HUES48 (cell line): Measurements from ENCODE around the gene BAMBI.
"Not testable (repeated sequence)": the region's sequence is repeated elsewhere in the genome, so short reads cannot be mapped to it uniquely, and the experiment has no call there.

Experiments
- H3K27ac ChIP-seq: one replicate; pipeline ENCODE4 v1.7.0; 2013; ENCODE audit warnings: low read depth, low read length, inconsistent platforms
- H3K27me3 ChIP-seq: 2 replicates; pipeline ENCODE4 v1.6.1; 2013; ENCODE audit warnings: mild to moderate bottlenecking, low read length; ENCODE audit not compliant: control insufficient read depth, insufficient read depth
- H3K36me3 ChIP-seq: 2 replicates; pipeline ENCODE4 v1.6.1; 2013; ENCODE audit warnings: low read length; ENCODE audit not compliant: control insufficient read depth, insufficient read depth
- H3K4me1 ChIP-seq: 2 replicates; pipeline ENCODE4 v1.6.1; 2013; ENCODE audit warnings: mild to moderate bottlenecking, low read length; ENCODE audit not compliant: control insufficient read depth, insufficient read depth
- H3K4me3 ChIP-seq: 2 replicates; pipeline ENCODE4 v1.5.1; 2013; ENCODE audit warnings: mild to moderate bottlenecking, low read depth, low read length
- H3K9ac ChIP-seq: 2 replicates; pipeline ENCODE4 v1.6.1; 2013; ENCODE audit warnings: mild to moderate bottlenecking, low read depth, low read length, moderate library complexity
- H3K9me3 ChIP-seq: 2 replicates; pipeline ENCODE4 v1.6.1; 2013; ENCODE audit warnings: low read length; ENCODE audit not compliant: control insufficient read depth, insufficient read depth

The BAMBI gene

DNA sequence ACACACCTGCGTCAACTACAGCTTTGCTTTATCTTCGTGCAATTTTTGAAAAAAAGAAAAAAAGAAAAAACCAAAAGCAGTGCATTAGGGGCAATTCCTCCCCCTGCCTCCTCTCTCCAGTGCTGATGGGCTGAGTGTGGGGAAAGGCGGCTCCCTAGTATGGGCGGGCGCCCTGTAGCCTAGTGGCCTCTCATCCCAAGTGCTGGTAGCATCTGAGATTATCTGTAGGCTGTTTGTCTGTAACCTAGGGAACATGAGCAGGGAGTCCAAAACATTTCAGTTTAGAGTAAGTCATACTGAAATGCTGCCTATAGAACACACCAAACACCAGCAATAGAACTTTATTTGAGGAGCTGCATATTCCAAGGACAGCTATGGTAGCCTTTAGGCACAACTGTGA lies 24.6 kb upstream of the BAMBI start:
- no peaks in the 10 kb centered on the region for H3K27me3 ChIP-seq
- H3K36me3 ChIP-seq: no peaks in the 10 kb centered on the region
- H3K9ac ChIP-seq: no peak overlapping the region

DNA sequence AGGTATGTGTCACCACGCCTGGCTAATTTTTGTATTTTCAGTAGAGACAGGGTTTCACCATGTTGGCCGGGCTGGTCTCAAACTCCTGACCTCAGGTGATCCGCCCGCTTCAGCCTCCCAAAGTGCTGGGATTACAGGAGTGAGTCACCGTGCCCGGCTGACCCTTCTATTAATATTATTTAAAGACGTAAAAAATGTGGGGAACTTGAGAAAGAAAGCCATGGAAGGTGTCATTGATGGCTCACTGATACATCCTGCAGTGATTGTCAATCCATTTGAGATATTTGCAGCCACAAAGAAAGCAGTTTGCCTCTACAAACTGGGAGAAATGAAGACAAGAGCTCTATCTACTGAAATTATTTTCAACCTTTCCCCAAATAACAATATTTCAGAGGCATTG lies 18.5 kb upstream of the BAMBI start:
- H3K27me3 ChIP-seq, H3K27ac ChIP-seq, H3K4me3 ChIP-seq, H3K9ac ChIP-seq, H3K36me3 ChIP-seq, H3K9me3 ChIP-seq, H3K4me1 ChIP-seq: not testable (repeated sequence)

More for the DNA sequence above, 24.6 kb upstream of the BAMBI start:
- Histone ChIP-seq H3K27ac (no peak overlapping the region), H3K9me3 (0 out of 2 replicates have a peak, but pooled peaks cover 5% of the 10 kb centered on the region), H3K4me1 (no peaks in the 10 kb centered on the region), H3K4me3 (no peak overlapping the region)

DNA sequence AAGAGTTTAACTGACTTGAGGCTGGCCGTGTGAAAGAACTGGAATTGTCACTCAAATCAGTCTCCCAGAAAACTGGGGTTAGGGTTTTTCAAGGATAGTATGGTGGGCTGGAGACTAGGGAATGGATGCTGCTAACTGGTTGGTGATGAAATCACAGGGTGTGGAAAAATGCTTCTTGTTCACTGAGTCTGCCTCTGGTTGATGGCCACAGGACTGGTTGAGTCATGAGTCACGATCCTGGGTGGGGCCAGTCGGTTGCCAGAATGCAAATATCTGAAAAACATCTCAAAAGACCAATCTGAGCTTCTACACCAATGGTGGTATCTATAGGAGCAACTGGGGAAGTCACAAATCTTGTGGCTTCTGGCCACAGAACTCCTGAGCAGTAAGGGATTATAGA lies 16.3 kb upstream of the BAMBI start:
- no peak overlapping the region for H3K4me3 ChIP-seq
- H3K27ac ChIP-seq: no peak overlapping the region
- H3K9ac ChIP-seq: no peak overlapping the region
- no peaks in the 10 kb centered on the region for H3K4me1 ChIP-seq
- no peaks in the 10 kb centered on the region for H3K9me3 ChIP-seq
- H3K36me3 ChIP-seq: no peaks in the 10 kb centered on the region
- no peaks in the 10 kb centered on the region for H3K27me3 ChIP-seq

DNA sequence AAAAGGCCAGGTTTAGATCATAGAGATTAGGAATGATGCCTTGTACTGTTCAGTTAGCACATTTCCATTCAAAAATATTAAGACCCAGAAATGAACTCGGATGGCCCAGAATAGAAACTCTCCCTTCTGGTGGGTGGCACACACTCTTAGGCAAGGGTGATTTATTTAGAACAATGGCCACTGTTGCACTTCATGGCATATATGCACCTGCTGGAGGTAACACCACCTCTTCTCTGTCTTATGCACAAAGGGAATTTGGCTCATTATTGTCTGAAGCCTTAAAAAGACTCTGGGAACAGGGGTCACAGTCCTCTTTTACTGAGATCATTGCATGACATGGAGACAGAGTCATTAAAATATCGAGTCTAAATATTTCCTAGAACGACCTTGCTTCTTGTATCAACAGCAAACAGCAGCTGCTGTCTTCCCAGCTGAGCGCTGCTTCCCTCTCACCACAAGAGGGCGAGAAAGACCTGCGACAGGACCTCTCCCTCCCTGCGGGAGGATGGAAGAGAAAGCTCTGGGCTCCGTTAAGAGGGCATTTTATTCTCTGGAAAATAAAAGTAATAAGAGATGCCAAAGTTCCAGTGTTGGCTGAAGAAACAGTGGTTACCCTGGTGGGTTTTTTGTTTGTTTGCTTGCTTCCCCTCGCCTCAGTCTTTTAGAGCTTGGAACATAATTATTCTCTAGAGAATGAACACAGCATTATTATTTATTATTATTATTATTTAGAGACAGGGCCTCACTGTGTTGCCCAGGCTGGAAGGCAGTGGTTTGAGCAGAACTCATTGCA lies 13.5 kb upstream of the BAMBI start:
- Histone ChIP-seq H3K9me3 (no peaks in the 10 kb centered on the region), H3K27me3 (peaks cover 25% of the 10 kb centered on the region), H3K4me1 (no peaks in the 10 kb centered on the region), H3K36me3 (no peaks in the 10 kb centered on the region), H3K9ac (no peak overlapping the region), H3K4me3 (no peak overlapping the region), H3K27ac (no peak overlapping the region)

DNA sequence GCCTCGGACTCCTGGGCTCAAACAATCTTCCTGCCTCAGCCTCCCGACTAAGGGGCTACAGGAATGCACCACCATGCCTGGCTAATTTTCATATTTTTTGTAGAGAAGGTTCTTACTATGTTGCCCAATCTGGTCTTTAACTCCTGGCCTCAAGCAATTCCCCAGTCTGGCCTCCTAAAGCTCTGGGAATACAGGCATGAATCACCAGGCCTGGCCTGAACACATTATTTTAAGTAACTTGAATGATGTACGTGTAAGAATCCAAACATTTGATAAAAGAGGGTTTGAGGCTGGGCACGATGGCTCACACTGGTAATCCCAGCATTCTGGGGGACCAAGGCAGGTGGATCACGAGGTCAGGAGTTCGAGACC lies 13.0 kb upstream of the BAMBI start:
- Histone ChIP-seq H3K9ac (no peak overlapping the region), H3K9me3 (no peaks in the 10 kb centered on the region), H3K4me1 (no peaks in the 10 kb centered on the region), H3K27ac (no peak overlapping the region), H3K4me3 (no peak overlapping the region), H3K36me3 (no peaks in the 10 kb centered on the region), H3K27me3 (peaks cover 31% of the 10 kb centered on the region)

DNA sequence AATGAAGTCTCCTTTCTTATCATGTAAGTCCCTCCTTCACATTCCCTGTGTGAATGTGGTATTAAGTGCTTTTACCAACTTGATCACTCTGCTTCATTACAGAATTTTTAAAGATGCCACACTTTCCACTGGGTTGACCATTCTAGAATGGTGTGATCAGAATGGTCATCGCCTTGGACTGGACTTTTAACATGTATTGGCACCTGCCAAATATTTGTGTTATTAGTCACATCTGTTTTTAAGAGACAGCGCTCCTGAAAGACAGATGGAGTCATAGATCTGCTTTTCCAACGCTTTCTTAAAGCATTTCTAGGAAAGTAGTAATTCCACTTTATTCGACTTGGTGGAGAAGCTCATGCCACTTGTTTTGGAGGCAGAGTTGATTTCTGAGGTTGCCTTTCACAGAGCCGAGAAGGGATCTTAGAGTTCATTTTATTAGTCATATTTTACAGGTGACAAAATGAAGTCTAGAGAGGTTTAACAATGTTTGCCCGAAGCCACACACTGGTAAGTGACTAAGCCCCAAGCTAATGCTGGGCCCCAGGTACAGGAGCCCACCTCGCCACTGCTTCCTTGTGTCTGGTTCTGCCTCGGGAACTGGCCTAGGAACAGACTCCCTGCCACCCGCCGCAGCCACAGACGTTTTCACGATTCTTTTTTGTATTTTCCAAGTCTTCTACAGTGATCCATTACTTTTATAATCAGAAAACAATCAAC lies 10.4 kb upstream of the BAMBI start:
- Histone ChIP-seq H3K27ac (no peak overlapping the region), H3K4me3 (no peak overlapping the region), H3K27me3 (peaks cover 42% of the 10 kb centered on the region), H3K36me3 (no peaks in the 10 kb centered on the region), H3K4me1 (peaks cover 3% of the 10 kb centered on the region; the same call in 1 of the 2 replicates), H3K9me3 (no peaks in the 10 kb centered on the region), H3K9ac (no peak overlapping the region)

DNA sequence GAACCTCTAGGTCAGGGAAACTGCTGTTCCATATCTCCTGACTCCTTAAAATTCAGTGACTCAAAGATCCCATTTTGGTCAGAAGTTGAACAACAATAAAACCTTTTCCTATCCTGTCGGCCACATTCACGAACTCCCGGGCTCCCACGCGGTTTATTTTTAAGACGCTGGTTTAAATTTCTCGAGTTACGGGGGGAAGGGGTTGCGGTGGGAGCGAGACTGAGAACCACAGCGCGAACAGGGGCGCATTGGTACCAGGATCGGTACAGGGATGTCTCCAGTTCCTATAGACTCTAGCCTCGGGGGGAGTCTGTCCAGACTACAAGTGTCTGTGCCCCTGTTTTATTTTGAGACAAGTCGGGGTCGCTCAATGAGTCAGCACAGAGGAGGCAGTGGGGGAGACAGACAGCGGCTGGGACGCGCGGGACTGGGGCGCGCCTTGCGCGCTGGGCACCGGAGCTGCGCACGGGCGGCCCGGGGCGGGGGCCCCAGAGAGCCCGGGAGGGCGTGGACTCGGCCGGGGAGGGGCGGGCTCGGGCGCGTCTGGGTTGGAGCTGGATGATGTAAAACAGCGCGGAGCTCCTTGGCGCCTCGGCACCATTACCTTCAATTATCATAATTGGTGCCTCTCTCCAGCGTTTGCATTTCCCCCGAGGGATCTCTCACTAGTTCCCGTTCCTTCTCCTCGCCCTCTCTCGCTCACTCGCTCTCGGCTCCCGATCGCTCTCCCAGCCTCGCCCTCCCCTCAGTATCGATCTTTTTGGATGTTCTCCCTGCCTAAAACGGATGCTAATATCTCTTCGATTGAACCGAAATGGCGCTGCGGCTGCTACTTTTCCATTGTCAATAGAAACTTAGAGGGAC lies 8.7 kb upstream of the BAMBI start:
- peaks cover 3% of the 10 kb centered on the region; the same call in 1 of the 2 replicates for H3K4me1 ChIP-seq
- H3K4me3 ChIP-seq: peak overlapping the region; percentile 76
- no peak overlapping the region for H3K27ac ChIP-seq
- H3K9me3 ChIP-seq: no peaks in the 10 kb centered on the region
- H3K36me3 ChIP-seq: no peaks in the 10 kb centered on the region
- peak overlapping the region; percentile 47; the same call in 1 of the 2 replicates for H3K9ac ChIP-seq
- peaks cover 42% of the 10 kb centered on the region for H3K27me3 ChIP-seq

DNA sequence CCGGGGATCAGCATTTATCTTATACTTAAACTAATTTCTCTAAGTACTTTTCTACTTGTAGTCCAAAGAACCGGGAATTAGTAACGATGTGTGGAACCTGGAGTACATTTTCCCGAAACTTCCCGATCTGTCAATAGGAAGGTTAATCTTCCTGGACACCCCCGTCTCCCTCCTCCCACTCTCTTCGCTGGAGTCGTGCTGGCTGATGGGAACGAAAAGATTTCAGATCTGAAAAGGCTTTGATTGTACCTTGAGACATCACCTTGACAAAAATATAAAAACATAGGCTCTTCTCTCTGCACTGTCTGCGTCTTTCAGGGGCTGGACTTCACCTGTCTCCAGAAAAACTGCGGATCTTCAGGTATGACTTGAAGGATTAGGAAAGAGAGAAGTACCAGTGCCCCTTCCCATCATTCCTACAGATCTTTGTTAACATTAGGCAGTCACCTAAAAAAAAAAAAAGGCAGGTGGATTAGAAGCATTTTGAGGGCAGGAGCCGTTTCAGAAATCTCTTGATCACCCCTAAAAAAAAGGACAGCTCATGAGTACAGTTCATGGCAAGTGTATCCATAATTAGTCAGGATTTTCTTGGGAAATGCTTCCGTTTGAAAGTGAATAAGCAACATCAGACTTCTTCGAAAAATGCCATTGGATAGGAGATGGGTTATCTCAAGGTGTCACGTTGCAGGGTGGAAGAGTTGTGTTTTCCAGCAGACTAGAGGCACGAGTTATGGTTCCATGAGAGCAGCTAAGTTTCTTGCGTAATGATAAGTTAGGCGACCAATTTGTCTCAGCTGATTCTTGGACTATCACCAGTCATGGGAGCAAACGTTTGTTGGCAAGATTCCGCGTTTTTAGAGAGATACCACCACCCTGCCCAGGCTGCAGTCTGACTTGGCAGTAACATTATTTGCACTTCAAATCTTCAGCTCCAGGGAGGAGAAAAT lies 7.8 kb upstream of the BAMBI start:
- Histone ChIP-seq H3K27me3 (peaks cover 42% of the 10 kb centered on the region), H3K27ac (no peak overlapping the region), H3K4me3 (peak overlapping the region; percentile 76), H3K36me3 (no peaks in the 10 kb centered on the region), H3K9ac (peak overlapping the region; percentile 47; the same call in 1 of the 2 replicates), H3K4me1 (peaks cover 3% of the 10 kb centered on the region; the same call in 1 of the 2 replicates), H3K9me3 (no peaks in the 10 kb centered on the region)

DNA sequence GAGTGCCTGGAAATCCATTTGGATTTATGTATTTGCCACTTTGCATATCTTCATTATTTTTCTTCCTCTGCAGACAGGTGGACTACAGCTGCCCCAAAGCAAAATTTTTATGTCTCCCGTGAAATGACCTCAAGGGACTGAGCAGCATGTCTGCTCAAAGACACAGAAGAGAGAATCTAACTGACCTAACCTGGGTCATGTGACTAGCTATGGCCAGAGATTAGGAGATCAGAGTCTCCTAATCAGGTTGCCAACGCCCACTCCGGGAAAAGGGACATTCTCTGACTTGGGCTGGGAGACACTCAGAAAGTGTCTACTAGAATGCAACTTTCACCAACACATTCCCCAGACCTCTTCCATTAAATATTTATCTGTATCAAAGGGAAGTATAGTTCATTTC lies 2.5 kb upstream of the BAMBI start:
- Histone ChIP-seq H3K9ac (no peak overlapping the region), H3K27me3 (peaks cover 14% of the 10 kb centered on the region), H3K4me1 (peaks cover 9% of the 10 kb centered on the region), H3K9me3 (no peaks in the 10 kb centered on the region), H3K27ac (no peak overlapping the region), H3K4me3 (no peak overlapping the region), H3K36me3 (no peaks in the 10 kb centered on the region)
